Ascending aorta (tissue), 2 donors: ENCODE measurements around the gene NCOA7. TPM values are rescaled to one million over a fixed set of nuclear protein-coding genes. Genes with fewer than 3 reads are reported as not detected.
A peak's percentile ranks its signal among the peaks of the same experiment; 100 is the strongest.

Experiments used
- DNase-seq, 2 donors: peaks; one replicate each; pipeline ENCODE4 v3.0.0-alpha.2; 2019; ENCODE audit warnings: low spot score in 2 of 2
- H3K27ac ChIP-seq, 2 donors: fragments of 200-600 bp; sonication (generic); one replicate each; pipeline ENCODE4 v1.5.1; 2016 to 2017; ENCODE audit warnings: mild to moderate bottlenecking in 1 of 2
- H3K27me3 ChIP-seq: fragments of 200-600 bp; sonication (generic); one replicate; pipeline ENCODE4 v1.5.1; 2017
- H3K36me3 ChIP-seq, 2 donors: fragments of 200-600 bp; sonication (generic); one replicate each; pipeline ENCODE4 v1.5.1; 2016
- H3K4me1 ChIP-seq, 2 donors: fragments of 200-600 bp; sonication (generic); one replicate each; pipeline ENCODE4 v1.5.1; 2016 to 2017; ENCODE audit warnings: mild to moderate bottlenecking in 1 of 2
- H3K4me3 ChIP-seq, 2 donors: fragments of 200-600 bp; sonication (generic); one replicate each; pipeline ENCODE4 v1.5.1; 2016 to 2017; ENCODE audit warnings: mild to moderate bottlenecking in 1 of 2
- H3K9me3 ChIP-seq, 2 donors: fragments of 200-600 bp; sonication (generic); one replicate each; pipeline ENCODE4 v1.5.1; 2016
- CTCF ChIP-seq, 3 experiments: fragments of 200-600 bp in 2 of 3; fragments of 450-650 bp in 1 of 3; sonication (generic) in 2 of 3; IDR thresholded peaks; one replicate each; pipeline ENCODE4 v1.5.1; 2016 to 2019; ENCODE audit warnings: antibody characterized with exemption in 3 of 3, mild to moderate bottlenecking in 1 of 3, moderate library complexity in 1 of 3
- intact Hi-C: fragments of 100-400 bp; cut with DNase I; formaldehyde crosslinking; loops from one replicate; pipeline ENCODE4 v1.15.1; 2023
- total RNA-seq: library from RNA; depleted of rRNA; stranded (reverse); fragments of >200 nt; gene quantifications from one replicate; pipeline ENCODE4 v1.1.0, GENCODE V29; 2016

The NCOA7 gene
- total RNA-seq, 1 donor from 2014 or later = 37.4 TPM

DNA sequence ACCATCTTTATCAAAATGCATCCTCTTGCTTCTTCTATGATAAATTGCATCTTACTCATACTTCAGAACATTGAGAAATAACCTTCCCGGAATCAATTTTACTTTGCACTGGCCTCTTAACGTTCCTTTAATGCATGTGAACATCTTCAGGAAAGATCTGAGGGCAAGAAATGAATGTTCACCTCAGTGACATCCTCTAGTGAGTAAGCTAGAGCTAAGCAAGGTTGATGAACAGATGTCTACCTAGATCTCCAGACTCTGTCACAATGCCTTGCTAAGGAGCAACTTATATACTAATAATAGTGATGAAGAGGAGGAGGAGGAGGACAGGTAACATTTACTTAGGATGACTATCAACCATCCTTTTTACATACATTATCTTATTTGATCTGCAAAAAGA lies 149.0 kb downstream of the NCOA7 start:
- TF ChIP-seq CTCF (IDR thresholded peaks at IDR 0.05) = no peak
- intact Hi-C loops = no loop called here
- H3K9me3 ChIP-seq = no peaks in the 10 kb centered on the region

GRCh38 chr6:125940247-125941041 lies 149.7 kb downstream of the NCOA7 start:
- H3K36me3 ChIP-seq = no peaks in the 10 kb centered on the region
- no peak overlapping the region for H3K4me3 ChIP-seq
- DNase-seq = no peak
- H3K27me3 ChIP-seq = no peaks in the 10 kb centered on the region
- H3K9me3 ChIP-seq = no peaks in the 10 kb centered on the region
- peak overlapping the region; percentile 1 to 11 for H3K27ac ChIP-seq
- TF ChIP-seq CTCF (IDR thresholded peaks at IDR 0.05) = no peak
- H3K4me1 ChIP-seq = peaks cover 7 to 10% of the 10 kb centered on the region in 2 donors
- intact Hi-C loops = no loop called here

More for the DNA sequence above, 149.0 kb downstream of the NCOA7 start:
- no peak for DNase-seq
- Histone ChIP-seq H3K4me1 (peaks cover 5 to 7% of the 10 kb centered on the region in 2 donors), H3K4me3 (no peak overlapping the region), H3K36me3 (no peaks in the 10 kb centered on the region), H3K27ac (no peak overlapping the region), H3K27me3 (no peaks in the 10 kb centered on the region)

DNA sequence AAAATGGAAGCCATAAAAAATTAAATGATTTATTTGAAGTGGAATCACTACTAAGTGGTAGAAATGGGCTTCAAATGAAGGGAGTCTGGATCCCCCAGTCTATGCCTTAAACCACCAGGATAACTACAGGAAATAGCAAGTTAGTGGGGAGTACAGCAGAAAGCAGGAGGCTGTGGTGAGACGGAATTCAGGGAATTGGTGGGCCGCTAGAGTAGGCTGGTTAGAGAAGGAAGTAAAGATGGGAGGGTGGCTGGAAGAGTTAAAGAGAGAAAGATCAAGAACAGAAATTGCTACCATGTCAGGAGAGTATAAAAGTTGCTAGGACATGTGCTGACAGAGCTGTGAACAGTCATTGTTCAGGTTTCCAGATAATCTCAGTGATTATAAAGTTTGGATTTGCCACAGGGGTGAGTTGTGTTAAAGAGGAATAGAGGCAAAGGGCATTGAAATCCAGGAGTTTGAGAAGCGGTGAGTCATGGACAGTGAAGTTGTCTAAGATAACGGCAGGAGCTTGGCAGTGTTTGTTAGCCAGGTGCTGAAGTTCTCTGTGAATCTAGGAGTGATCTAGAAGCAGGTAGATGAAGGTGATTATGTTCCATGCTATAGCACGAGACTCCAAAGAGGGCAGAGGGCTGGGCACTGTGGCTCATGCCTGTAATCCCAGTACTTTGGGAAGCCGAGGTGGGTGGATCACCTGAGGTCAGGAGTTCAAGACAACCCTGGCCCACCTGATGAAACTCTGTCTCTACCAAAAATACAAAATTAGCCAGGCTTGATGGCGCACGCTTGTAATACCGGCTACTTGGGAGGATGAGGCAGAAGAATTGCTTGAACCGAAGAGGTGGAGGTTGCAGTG lies 152.1 kb downstream of the NCOA7 start:
- Histone ChIP-seq H3K36me3 (no peaks in the 10 kb centered on the region), H3K27ac (no peak overlapping the region), H3K4me1 (peaks cover 7 to 16% of the 10 kb centered on the region in 2 donors), H3K4me3 (no peak overlapping the region), H3K27me3 (no peaks in the 10 kb centered on the region), H3K9me3 (no peaks in the 10 kb centered on the region)
- DNase-seq = no peak
- TF ChIP-seq CTCF (IDR thresholded peaks at IDR 0.05) = no peak
- intact Hi-C loops = no loop called here

DNA sequence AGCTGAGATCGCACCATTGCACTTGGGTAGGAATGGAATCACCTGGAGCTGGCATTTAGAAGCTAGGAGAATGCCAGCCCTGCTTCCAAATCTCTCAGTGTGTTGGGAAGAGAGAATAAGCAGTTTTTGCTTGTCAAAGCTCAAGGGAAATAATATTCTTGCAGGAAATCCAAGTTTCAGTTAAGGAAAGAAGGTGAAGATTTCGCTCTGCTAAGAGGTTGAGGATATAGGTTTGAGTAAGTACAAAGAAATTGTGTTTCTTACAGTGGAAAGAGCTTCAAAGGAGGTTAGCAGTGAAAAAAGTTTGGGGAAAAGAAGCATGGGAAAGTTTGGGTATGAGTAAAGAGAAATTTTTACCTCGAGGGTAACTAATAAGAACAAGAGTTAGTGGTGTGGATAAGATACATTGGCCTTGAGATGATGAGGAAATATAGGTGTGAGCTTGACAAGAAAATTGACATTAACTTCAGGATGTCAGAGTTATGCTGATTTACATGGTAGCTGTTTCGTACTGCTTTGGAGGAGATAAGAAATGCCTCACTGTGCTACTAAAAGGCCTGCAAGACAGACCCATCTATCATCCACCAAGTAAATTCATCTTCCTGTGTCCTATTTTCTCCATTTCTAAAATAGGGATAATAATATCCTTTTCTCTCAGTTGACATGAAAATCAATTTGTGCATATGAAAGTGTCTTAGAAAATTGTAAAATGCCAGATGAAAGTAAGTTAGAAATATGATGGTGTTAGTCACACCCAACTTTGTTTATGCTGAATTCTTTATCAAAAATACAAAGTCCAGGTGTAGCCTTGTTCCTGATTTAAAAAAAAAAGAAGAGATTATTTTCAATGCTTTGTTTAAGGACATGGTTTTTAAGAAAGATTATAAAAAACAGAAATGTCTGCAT lies 153.0 kb downstream of the NCOA7 start:
- Histone ChIP-seq H3K9me3 (no peaks in the 10 kb centered on the region), H3K27me3 (no peaks in the 10 kb centered on the region), H3K4me3 (no peak overlapping the region), H3K4me1 (peaks cover 7 to 18% of the 10 kb centered on the region in 2 donors), H3K36me3 (no peaks in the 10 kb centered on the region), H3K27ac (peak overlapping the region; percentile 50 to 56)
- no peak for TF ChIP-seq CTCF (IDR thresholded peaks at IDR 0.05)
- intact Hi-C loops = no loop called here
- DNase-seq = no peak

DNA sequence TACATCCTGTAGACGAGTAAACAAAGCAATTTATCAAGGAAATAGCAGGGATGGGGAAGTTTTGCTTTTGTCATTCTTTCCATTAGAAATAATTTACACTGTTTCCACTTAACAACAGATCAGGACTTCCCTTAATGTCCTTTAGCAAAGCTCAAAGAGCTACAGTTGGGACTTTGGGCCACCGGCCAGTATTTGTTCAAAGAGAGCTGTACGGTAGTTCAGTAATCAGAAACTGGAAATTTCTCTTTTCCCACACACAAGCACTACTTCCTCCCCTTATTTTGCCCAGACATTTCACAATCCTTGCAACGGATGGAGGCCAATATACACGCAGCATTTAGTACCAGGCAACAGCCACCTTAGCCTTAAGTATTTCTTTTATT lies 153.7 kb downstream of the NCOA7 start:
- H3K27me3 ChIP-seq = no peaks in the 10 kb centered on the region

More for the DNA sequence above, 153.7 kb downstream of the NCOA7 start:
- TF ChIP-seq CTCF (IDR thresholded peaks at IDR 0.05) = no peak
- Histone ChIP-seq H3K9me3 (no peaks in the 10 kb centered on the region), H3K36me3 (no peaks in the 10 kb centered on the region), H3K27ac (peak overlapping the region; percentile 50 to 56), H3K4me3 (no peak overlapping the region), H3K4me1 (peaks cover 7 to 18% of the 10 kb centered on the region in 2 donors)
- DNase-seq = peak in 1 of 2 donors; percentile 84
- intact Hi-C loops = no loop called here
